Measurements from ENCODE around the gene LENG9. TPM values are rescaled to one million over a fixed set of nuclear protein-coding genes. Genes with fewer than 3 reads are reported as not detected.
A peak's percentile ranks its signal among the peaks of the same experiment; 100 is the strongest.

Gene LENG9
- total and polyA plus RNA-seq, 2 experiments from 2014 or later = 0.59 to 7.9 TPM

- Histone ChIP-seq H3K9me3 (ENCODE audit: low read depth) (no peaks in the 10 kb centered on the region), H3K79me2 (no peaks in the 10 kb centered on the region), H3K36me3 (replicated peaks; ENCODE audit: insufficient read depth, low read depth) (no peaks in the 10 kb centered on the region), H2AFZ (no peak overlapping the region), H3K4me2 (no peak overlapping the region), H3K27ac (no peak overlapping the region), H3K4me3 (no peak overlapping the region), H3K9me2 (replicated peaks; ENCODE audit: insufficient read depth) (no peaks in the 10 kb centered on the region), H3K27me3 (peaks cover 25% of the 10 kb centered on the region), H4K20me1 (ENCODE audit: insufficient read depth, poor library complexity, severe bottlenecking) (no peaks in the 10 kb centered on the region), H3K4me1 (ENCODE audit: insufficient read depth) (peaks cover 10% of the 10 kb centered on the region)
- TF ChIP-seq EZH2 (IDR thresholded peaks at IDR 0.05; ENCODE audit: borderline replicate concordance) = no peak
- TF ChIP-seq EZH2phosphoT487 (IDR thresholded peaks at IDR 0.05; ENCODE audit: low read depth, severe bottlenecking, unreplicated experiment) = no peak
- no peak for TF ChIP-seq CTCF (IDR thresholded peaks at IDR 0.05; ENCODE audit: poor library complexity)
- DNase-seq (ENCODE audit: low spot score) = no peak
- 61% methylated on average over 20 of the region's 20 CpGs for WGBS (ENCODE audit: low lambda C conversion rate, missing lambda C conversion rate)
Observed at GRCh38 chr19:54422136-54422535, 41.4 kb downstream of the LENG9 start.

GRCh38 chr19:54421521-54421920 lies 42.1 kb downstream of the LENG9 start:
- Histone ChIP-seq H3K27me3 (peaks cover 25% of the 10 kb centered on the region), H3K36me3 (replicated peaks; ENCODE audit: insufficient read depth, low read depth) (no peaks in the 10 kb centered on the region), H3K4me2 (no peak overlapping the region), H3K79me2 (no peaks in the 10 kb centered on the region), H3K9me2 (replicated peaks; ENCODE audit: insufficient read depth) (no peaks in the 10 kb centered on the region), H2AFZ (no peak overlapping the region), H4K20me1 (ENCODE audit: insufficient read depth, poor library complexity, severe bottlenecking) (no peaks in the 10 kb centered on the region), H3K9me3 (ENCODE audit: low read depth) (no peaks in the 10 kb centered on the region), H3K27ac (no peak overlapping the region), H3K4me1 (ENCODE audit: insufficient read depth) (peaks cover 10% of the 10 kb centered on the region), H3K4me3 (no peak overlapping the region)
- 74% methylated on average over 7 of the region's 7 CpGs for WGBS (ENCODE audit: low lambda C conversion rate, missing lambda C conversion rate)
- no peak for DNase-seq (ENCODE audit: low spot score)
- no peak for TF ChIP-seq EZH2 (IDR thresholded peaks at IDR 0.05; ENCODE audit: borderline replicate concordance)
- no peak for TF ChIP-seq CTCF (IDR thresholded peaks at IDR 0.05; ENCODE audit: poor library complexity)
- TF ChIP-seq EZH2phosphoT487 (IDR thresholded peaks at IDR 0.05; ENCODE audit: low read depth, severe bottlenecking, unreplicated experiment) = no peak

- WGBS (ENCODE audit: low lambda C conversion rate, missing lambda C conversion rate) = 33% methylated on average over 3 of the region's 9 CpGs
- Histone ChIP-seq H3K27me3 (peaks cover 28% of the 10 kb centered on the region), H3K27ac (no peak overlapping the region), H3K36me3 (replicated peaks; ENCODE audit: insufficient read depth, low read depth) (no peaks in the 10 kb centered on the region), H3K4me3 (no peak overlapping the region), H3K79me2 (no peaks in the 10 kb centered on the region), H3K9me3 (ENCODE audit: low read depth) (no peaks in the 10 kb centered on the region), H4K20me1 (ENCODE audit: insufficient read depth, poor library complexity, severe bottlenecking) (no peaks in the 10 kb centered on the region), H3K9me2 (replicated peaks; ENCODE audit: insufficient read depth) (no peaks in the 10 kb centered on the region), H2AFZ (no peak overlapping the region), H3K4me1 (ENCODE audit: insufficient read depth) (peaks cover 10% of the 10 kb centered on the region), H3K4me2 (peak overlapping the region; percentile 72)
- DNase-seq (ENCODE audit: low spot score) = no peak
- TF ChIP-seq CTCF (IDR thresholded peaks at IDR 0.05; ENCODE audit: poor library complexity) (no peak), EZH2phosphoT487 (IDR thresholded peaks at IDR 0.05; ENCODE audit: low read depth, severe bottlenecking, unreplicated experiment) (no peak), EZH2 (IDR thresholded peaks at IDR 0.05; ENCODE audit: borderline replicate concordance) (no peak)
Observed at GRCh38 chr19:54421169-54421516, 42.4 kb downstream of the LENG9 start.

Data from hepatocyte (in vitro differentiated cells).